Fibroblast of lung (primary cell): Measurements from ENCODE around the gene FAXC.

Experiments used
- CTCF ChIP-seq, 2 donors: IDR thresholded peaks in 1 of 2; conservative IDR thresholded peaks in 1 of 2; 1 replicate in 1 of 2; 2 replicates in 1 of 2; pipeline ENCODE4 v1.5.1; 2011 to 2012; ENCODE audit warnings: low read length in 2 of 2, control low read depth in 1 of 2, inconsistent platforms in 1 of 2, low read depth in 1 of 2, mild to moderate bottlenecking in 1 of 2
- EZH2 ChIP-seq: IDR thresholded peaks from 2 replicates; pipeline ENCODE4 v1.5.1; 2012; ENCODE audit warnings: low read length, control low read depth, mild to moderate bottlenecking; ENCODE audit errors: missing control alignments

GRCh38 chr6:99338188-99338587, 11.3 kb downstream of the FAXC start:
- TF ChIP-seq CTCF (conservative IDR thresholded peaks at IDR 0.05 in 1 of 2, IDR thresholded peaks at IDR 0.05 in 1 of 2; ENCODE audit: low read depth in 1 of 2, low read length in 2 of 2) (no peak), EZH2 (no peak)
